ENCODE data around the gene TFEB.

TFEB gene

DNA sequence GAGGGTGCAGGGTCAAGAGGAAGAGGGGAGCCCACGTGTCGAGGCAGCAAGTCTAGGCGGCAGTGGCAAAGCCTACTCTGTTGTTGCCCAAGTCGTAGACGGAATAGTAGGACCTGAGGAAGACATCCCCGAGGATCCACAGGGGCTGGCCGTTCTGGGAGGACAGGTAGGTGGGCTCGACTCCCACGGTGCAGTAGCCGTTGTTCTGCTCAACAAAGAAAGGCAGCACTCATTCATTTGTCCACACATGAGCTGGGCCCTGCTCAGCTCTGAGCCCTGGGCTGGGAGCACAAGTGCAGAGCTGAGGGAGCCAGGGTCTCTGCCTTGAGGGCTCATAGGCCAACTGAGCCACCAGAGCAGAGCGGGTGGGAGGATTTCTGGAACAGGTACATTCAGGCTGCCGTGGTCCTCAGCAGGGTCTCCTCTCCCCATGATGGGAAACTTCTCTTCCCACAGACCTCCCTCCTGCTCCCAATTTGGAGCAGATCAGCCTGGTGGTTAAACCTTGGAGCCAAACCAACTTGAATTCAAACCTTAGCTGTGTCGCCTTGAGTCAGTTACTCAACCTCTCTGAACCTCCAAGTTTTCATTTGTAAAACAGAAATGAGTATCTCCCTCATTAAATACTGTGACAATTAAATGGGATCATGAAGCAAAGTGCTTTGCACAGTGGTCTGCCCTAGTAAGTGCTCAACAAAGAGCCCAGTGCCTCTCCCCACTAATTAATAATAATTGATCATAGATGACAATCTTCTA is 1.6 kb upstream of the TFEB start:
- DNase-seq: no peak

DNA sequence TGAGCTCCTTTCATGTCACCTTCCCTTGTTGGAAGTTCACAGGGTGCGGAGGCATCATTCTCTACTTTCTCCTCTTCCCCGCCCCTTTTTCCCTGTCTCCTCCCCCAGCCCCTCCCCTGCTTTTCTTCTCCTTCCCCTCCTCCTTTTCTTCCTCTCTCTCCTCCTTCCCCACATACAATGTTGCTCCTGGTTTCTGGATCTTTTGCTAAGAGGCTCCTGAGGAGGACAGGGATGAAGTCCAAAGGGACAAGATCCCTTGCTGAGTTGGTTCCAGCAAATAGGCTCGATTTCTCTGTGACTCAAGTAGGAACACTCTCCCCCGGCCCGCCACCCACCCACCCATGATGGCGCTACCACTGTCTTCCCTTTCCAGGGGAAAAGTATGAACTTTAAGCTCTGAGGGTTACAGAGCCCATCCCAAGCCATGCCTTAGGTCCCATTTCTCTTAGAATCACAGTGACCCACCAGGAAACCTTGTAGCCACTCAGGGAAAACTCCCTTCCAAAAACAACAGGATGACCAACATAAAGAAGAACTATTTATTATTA is 852 bp upstream of the TFEB start:
- DNase-seq: no peak

DNA sequence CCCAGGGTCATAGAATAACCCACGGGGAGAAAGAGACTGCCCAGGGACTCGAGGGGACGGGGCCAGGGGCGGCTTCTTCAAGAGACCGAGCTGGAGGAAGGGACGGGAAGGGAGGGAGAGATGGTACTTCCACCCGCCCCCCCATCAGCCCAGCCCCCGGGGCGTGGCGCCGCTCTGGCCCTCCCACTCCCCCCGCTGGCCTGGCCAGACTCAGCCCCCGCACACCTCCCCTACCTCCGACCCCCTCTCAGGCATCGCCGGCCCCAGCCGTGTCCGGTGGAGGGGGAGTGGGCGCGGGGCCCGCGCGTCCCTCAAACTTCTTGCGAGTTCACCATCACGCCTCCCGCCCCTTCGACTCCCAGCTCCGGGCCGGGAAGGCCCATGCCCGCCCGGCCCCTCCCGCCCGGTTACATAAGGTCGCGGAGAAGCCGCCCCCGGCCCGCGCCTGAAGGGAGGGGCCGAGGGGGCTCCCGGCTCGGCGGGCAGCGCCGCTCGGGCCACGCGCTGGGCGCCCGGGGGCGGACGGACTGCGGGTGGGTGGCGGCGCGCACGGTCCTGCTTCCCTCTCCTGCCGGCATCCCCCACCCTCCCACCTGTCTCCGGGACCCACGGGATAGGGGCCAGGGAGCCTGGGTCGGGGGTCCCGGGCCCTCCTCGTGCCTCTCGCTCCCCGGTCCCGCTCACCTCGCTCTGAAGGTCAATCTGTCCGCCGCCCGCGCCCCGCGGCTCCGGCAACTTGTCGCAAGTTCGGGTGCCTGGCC is 562 bp downstream of the TFEB start:
- DNase-seq: no peak

DNA sequence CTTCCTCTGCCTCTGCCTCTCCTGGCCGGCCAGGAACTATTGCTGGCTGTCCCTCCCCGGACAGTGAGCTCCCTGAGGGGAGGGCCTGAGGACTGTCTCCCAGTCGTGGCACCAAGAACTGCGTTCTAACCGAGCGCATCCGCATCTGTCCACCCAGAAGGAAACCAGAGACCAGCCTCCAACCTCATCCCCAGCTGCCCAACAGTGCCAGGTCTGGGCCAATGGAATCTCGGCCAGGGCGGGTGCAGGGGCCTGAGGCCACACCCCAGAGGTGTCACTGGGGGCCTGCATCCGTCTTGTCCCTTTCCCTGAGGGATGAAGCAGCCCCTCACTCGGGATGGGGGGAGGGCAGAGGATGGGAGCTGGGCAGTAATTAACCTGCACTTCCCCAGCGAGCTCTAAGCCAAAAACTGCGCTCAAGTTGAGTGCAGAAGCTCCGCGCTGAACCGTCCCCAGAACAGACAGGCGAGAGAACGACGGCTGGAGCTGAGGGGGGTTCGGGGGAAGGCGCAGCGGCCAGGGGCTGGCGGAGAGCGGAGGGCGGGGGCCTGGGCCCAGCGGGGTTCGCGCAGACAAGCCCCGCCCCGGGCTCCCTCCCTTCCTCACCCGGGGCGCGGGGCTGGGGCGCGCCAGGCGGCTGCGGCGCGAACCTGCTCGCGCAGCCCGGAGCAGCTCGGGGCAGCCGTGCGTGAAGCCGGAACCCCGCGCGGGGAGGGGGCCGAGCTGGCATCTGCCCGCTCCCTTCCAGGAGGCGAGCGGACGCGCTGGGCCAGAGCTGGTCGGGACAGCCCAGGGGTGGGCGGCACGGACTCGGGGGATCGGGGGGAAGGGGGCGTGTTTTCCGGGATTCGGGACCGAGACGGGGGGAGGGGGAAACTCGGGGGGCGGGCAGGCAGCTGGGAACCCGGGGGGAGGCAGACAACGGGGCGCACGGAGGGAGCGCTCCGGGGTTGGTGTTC is 1.4 kb downstream of the TFEB start:
- peak; percentile 21 for DNase-seq

DNA sequence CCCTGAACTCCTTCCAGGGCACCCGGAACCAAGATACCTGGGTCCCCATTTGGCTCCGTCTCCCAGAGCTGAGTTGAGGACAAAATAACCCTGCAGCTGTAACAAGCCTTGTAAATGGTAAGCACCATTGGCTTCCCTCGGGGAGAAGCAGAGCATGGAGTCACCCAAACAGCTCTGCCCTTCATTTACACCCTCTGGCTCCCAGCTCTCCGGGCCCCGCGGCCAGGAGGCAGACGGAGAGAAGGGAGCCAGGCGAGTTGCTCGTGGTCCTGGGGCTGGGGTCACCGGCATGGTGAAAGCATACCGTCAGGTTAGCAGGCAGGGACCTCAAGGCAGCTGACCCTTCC is 2.1 kb downstream of the TFEB start:
- no peak for DNase-seq

DNA sequence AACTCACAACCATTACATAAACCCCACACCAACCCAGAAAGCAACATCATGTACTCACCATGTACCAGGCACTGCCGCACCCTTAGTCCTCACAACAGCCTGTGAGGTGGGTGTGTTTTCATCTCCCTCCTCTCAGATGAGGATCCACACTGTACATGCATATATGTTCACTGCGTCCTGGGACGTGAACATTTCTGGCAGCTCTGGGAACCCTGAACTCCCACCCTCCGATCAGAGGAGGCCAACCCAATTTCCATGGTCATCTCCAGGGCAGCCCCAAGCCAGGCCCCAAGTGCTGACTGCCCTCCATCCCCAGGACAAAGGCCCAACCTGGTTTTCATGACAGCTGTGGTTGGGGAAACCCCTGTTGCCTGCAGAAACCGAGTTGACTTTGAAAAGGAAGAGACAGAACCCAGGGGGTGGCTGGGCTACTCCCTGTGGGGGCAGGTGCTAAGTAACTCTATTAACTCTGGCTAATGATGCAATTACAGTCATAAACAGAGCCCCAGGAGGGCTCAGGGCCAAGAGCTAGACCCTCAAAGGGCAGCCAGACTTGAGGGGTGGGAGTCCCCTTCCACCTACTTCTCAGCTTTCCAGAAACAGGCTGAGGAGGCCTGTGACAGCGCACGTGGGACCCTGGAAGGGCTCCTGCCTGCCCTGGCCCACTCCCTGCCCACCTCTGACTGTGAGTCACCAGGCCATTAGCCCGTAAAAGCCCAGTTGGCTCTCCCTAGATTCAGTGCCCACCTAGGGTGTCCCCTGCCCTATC is 2.6 kb downstream of the TFEB start:
- DNase-seq: no peak

DNA sequence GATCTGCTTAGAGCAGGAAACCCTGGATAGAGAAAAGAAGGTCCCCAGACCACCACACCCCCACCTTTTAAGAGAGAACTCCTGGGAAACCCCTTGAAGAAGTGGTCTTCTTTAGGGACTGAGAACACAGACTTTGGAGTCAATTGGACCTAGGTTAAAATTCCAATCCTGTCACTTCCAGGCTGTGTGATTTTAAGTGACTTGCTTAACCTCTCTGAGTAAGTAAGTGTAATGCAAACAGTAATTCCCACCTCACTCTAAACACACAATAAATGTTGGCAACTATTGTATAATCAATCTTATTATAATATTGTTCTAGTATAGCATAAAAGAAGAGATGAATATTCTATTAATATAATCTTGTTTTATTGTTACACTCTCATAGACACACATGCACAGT is 3.3 kb downstream of the TFEB start:
- no peak for DNase-seq

DNA sequence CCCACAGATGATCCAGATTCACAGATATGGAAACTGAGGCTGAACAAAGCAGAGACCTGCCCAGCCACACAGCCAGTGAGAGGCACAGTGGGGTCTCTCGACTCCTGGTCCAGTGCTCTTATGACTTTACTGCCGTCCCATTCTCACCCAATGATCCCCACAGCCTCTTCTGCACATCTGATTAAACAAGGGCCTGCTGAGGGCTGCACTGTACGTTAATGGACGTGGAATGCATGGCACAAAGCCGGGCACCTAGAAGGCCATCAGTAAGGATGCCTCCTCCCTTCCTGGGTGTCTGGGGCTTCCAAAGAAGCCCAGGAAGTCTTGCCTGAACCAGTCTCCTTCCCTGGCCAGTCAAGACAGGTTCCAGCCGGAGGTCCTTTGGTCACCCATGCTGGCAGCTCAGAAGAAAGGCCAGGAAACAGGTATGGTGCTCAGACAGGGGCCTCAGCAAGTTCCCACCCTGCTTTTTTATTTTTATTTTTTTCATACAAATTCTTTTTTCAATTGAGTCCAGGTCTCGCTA is 3.8 kb downstream of the TFEB start:
- DNase-seq: no peak

DNA sequence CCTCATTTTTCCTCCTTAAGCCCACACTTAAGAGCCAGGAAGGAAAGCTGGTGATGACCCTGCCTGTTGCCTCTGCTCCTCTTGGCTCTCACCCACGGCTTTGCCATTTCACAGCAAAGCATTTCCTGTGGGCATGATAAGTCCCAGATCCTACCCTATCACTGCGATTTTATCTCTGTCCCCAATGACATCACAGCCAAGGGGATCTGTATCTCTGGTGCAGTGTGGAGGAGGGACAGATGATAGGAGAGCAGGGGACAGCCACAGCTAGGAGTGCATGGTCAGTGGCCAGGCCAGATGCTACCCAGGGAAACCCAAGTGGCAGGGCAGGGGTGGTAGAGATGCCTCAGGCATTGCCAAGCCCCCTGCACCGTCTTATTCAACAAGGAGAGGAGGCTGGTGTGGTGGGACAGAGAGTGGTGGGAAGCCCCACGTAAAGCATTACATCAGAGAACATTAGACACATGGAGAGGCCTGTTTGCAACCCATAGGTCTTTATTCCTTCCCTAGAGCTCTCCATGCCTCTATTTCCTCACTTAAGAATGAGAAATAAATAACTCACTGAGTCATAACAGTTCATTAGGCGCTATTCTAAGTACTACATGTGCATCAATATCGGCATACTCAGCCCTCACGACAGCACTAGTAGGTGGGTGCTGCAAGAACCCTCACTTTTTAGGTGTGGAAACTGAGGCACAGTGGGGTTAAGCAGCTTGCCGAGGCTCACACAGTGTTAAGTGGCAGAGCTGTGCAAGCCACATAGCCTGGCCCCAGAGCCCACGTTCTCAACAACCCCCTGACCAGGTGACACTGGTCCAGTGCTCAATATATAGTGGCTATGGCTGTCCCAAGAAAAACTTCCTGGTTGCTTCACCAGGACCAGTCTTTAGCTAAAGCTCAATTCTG is 4.6 kb downstream of the TFEB start:
- DNase-seq: no peak

DNA sequence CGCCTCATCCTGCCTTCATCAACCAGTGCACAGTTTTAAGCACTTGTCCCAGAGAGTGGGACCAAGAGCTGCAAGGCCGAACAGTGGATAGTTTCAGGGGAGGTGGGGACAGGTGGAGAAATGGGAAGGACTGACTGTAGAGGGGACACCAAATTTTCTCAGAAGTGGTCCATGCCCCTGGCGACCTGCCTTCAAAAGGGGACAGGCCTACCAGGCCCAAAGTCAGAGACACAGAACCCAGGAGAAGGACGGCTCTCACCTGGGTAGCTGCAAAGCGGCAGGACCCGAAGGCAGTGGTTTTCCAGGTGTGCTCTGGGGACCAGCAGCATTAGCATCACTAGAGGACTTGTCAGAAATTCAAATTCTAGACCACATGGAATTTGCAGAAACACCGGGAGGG is 5.8 kb downstream of the TFEB start:
- no peak for DNase-seq

DNA sequence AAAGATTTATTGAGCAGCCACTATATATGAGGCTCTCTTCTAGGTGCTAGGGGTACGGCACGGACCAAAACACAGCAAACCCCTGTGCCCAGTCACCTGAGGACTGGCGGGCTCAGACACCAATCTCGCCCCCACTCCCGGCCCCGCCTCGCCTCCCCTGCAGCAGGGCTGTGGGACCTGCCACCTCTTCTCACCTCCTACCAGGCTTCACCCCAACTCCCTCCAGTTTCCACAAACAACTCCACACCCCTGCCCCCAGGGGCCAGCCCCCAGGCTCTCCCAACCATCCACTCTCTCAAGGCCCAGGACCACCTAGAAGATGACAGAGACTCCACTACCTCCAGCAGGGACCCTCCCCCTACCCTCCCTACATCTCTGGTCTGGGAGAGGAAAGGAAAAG is 6.5 kb downstream of the TFEB start:
- DNase-seq: no peak

DNA sequence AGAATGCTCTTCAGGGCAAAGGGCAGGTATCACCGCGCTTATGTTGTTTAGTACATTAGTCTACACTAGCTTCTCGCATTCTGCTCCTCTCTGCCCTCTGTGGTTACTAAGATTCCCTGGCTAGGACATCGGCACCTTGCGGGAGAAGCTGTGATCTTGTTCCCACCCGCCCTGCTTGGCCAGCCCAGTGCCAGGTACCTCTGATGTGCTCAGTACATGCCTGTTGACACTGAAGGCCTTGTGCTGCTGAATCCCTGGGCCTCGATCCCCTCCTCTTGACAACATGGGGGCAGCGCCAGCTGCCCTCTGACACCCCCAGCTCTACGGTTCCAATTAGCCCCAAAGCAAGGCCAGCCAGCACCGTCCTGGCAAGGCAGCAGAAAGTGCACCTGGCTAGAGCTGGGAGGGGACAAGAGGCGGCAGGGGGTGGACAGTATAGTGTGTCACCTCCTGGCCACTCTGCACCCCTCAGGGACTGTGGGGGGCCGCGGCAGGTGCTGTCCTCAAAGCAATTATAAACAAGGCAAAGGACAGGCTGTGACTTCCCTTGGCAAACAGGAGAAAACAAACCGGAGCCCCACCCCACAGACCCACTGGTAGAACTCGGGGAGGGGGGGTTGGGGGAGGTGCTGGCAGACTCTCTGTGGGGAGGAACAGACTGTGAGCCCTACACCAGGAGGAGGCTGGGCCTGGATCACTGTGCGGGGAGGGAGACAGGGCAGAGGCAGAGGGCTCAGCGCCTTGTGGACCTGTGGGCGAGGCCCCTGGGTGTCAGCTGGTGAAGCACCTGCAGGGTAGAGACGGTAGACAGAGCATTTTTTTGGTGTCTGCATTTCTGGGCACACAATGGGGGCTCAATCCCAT is 7.1 kb downstream of the TFEB start:
- DNase-seq: no peak

DNA sequence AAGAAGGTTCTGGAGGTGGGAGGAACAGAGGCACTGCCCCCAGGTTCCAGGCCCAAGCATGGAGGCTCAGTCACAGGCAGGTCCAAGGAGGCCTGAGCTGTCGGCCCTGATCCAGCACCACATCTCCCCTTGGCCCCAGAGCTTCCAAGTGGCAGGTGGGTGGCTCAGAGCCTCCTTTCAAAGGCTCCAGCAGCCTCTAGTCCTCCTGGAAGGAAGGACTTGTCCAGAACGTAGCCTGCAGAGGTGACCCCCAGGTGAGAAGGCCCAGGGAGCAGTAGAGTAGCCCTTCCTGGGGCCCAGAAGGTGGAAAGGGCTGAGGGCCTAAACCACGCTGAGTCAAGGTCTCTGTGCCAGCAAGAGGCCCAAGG is 7.7 kb downstream of the TFEB start:
- DNase-seq: no peak

DNA sequence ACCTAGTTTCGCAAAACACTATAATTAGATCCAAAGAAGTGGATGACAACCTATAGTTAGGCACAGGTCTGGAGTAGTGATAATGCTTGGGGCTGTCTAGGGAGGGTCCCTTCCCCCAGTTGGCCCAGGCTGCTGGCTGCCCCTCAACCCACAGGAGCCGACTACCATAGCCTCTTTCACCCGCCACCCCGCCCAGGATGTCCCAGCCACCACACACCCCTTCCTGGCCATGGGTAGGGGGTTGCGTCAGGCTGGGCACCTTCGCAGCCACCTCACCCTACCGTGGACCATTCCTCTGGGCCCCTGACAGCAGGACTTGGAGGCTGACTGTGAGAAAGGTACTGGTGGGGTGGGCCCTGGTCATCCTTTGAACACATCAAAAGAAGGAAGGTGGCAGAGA is 8.5 kb downstream of the TFEB start:
- no peak for DNase-seq

DNA sequence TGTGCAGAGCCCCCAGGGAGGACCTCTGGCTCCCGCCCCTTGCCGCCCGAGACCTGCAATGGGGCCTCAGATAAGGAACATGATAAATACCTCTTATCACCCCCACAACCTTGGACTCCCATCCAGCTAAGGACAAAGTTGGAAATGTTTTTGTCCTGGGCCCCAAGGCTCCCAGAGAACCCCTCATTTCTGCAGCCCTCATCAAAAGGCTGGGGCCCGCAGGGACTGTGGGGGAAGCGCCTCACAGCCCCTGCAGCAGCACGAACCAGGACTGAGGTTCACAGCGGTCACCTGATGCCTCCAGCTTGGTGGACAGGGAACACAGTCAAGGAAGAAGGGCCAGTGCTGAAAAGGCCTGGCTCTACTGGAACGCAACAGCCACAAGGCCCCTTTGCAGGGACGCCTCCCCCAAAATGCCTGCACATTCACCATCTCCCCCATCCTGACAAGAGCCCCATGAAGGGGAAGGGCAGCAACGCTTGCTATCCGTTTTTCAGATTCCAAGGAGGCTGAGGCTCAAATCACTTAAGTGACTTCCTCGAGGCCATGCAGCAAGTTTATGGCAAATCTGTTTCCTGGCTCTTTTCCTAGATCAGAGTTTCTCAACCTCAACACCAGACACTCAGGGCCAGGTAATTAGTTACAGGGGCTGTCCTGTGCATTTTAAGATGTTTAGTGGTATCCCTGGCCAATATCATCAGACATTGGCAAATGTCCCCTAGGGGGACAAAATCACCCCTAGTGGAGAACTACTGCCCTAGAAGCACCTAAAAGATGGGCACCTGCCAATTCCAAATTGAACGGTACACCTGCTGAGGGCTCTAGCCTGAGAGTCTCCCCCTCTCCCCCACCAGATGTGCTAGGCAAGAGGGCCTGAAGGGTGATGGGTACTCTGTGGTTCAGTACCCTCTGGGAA is 10.6 kb downstream of the TFEB start:
- DNase-seq: peak; percentile 77

DNA sequence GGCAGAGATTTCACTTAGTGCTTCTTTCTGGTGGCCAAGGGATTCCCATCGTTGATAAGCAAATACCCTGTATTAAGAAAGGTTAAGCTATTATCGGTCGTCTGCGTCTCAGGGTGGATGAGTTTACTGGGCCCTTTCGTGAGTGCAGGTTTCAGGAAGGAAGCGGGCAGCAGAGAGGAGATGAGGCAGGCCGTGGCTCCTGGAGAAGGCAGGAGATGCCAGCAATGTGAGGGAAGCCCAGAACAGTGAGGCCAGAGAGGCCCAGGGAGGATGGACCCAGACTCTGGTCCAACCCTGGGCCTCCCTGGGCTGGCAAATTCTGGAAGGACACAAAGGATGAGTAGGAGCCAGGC is 11.2 kb downstream of the TFEB start:
- DNase-seq: no peak

DNA sequence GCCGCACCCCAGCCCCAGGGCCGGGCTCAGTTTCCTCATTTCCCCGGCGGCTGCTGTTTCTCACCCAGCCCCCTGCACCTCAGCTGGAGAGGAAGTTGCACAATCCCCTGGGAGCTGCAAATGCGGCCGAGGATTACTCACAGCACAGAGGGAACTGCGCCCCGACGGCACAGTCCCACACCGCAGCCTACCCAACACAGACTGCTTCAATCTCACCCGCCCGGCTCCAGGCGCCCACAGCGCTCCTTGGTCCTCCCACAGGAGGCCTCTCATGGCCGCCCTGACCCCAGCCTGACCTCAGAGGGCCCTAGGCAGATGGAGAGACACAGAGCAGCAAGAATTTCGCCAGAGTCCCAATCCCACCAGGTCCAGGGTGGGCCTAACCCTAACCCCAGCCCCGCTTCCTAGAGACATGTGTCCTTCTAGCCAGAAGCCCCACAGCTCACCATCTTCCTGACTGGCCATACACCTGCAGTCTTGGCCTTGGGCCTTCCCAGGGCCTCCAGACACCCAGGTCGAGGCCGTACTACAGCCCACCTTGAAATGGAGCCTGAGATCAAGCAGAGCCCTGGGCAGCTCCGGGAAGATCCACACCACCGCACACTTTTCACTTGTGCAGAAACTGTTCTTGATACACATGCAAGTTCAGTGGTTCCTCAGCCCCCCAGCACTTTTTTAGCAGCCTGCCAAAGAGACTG is 11.7 kb downstream of the TFEB start:
- DNase-seq: no peak

DNA sequence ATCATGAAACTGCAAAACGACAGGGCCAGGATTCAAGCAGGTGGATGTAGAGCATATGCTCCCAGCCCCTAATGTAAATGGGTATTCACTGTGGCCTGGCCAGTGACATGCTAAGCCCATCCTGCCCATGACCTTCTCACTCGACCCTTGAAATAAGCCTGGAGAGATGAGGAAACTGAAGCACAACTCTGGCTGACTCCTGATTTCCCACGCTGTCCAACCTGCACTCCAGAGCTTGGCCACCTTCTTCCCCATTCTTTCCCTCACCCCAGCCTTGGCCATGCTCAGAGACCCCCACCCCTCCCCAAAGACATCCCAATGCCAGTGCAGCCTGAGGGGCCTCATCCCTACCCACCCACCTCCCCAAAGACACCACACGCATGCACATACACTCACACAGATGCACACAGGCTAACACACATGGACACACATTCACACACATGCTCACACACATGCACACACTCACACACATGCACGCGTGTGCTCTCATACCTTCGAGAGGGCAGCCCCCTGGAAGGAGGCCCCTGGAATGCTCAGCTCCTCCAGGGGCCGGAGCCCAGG is 12.4 kb downstream of the TFEB start:
- DNase-seq: no peak
